HUES48 (cell line): ENCODE measurements around the gene CD2BP2.

ENCODE experiments used
- H3K27ac ChIP-seq: one replicate; pipeline ENCODE4 v1.7.0; 2013; ENCODE audit warnings: low read depth, low read length, inconsistent platforms
- H3K27me3 ChIP-seq: 2 replicates; pipeline ENCODE4 v1.6.1; 2013; ENCODE audit warnings: mild to moderate bottlenecking, low read length; ENCODE audit not compliant: control insufficient read depth, insufficient read depth
- H3K36me3 ChIP-seq: 2 replicates; pipeline ENCODE4 v1.6.1; 2013; ENCODE audit warnings: low read length; ENCODE audit not compliant: control insufficient read depth, insufficient read depth
- H3K4me1 ChIP-seq: 2 replicates; pipeline ENCODE4 v1.6.1; 2013; ENCODE audit warnings: mild to moderate bottlenecking, low read length; ENCODE audit not compliant: control insufficient read depth, insufficient read depth
- H3K4me3 ChIP-seq: 2 replicates; pipeline ENCODE4 v1.5.1; 2013; ENCODE audit warnings: mild to moderate bottlenecking, low read depth, low read length
- H3K9ac ChIP-seq: 2 replicates; pipeline ENCODE4 v1.6.1; 2013; ENCODE audit warnings: mild to moderate bottlenecking, low read depth, low read length, moderate library complexity
- H3K9me3 ChIP-seq: 2 replicates; pipeline ENCODE4 v1.6.1; 2013; ENCODE audit warnings: low read length; ENCODE audit not compliant: control insufficient read depth, insufficient read depth

Gene CD2BP2

GRCh38 chr16:30369091-30369937 is 14.2 kb upstream of the CD2BP2 start:
- Histone ChIP-seq H3K4me3 (peak overlapping the region; percentile 63), H3K4me1 (peaks cover 11% of the 10 kb centered on the region; the same call in 1 of the 2 replicates), H3K9ac (no peak overlapping the region; the same call in 1 of the 2 replicates), H3K27me3 (no peaks in the 10 kb centered on the region), H3K36me3 (peaks cover 8% of the 10 kb centered on the region; the same call in 1 of the 2 replicates), H3K9me3 (no peaks in the 10 kb centered on the region), H3K27ac (peak overlapping the region; percentile 44)

GRCh38 chr16:30368792-30369090 is 13.6 kb upstream of the CD2BP2 start:
- no peaks in the 10 kb centered on the region for H3K27me3 ChIP-seq
- H3K4me1 ChIP-seq: peaks cover 11% of the 10 kb centered on the region; the same call in 1 of the 2 replicates
- H3K27ac ChIP-seq: no peak overlapping the region
- no peaks in the 10 kb centered on the region for H3K9me3 ChIP-seq
- H3K4me3 ChIP-seq: peak overlapping the region; percentile 63
- no peak overlapping the region for H3K9ac ChIP-seq
- H3K36me3 ChIP-seq: peaks cover 8% of the 10 kb centered on the region; the same call in 1 of the 2 replicates

GRCh38 chr16:30368122-30368791 is 13.1 kb upstream of the CD2BP2 start:
- Histone ChIP-seq H3K27me3 (no peaks in the 10 kb centered on the region), H3K36me3 (peaks cover 8% of the 10 kb centered on the region; the same call in 1 of the 2 replicates), H3K9ac (no peak overlapping the region), H3K4me1 (peaks cover 11% of the 10 kb centered on the region; the same call in 1 of the 2 replicates), H3K27ac (no peak overlapping the region), H3K4me3 (peak overlapping the region; percentile 63), H3K9me3 (no peaks in the 10 kb centered on the region)

GRCh38 chr16:30367349-30368009 is 12.4 kb upstream of the CD2BP2 start:
- H3K9me3 ChIP-seq: no peaks in the 10 kb centered on the region
- H3K9ac ChIP-seq: no peak overlapping the region
- peaks cover 8% of the 10 kb centered on the region; the same call in 1 of the 2 replicates for H3K36me3 ChIP-seq
- H3K27me3 ChIP-seq: no peaks in the 10 kb centered on the region
- no peak overlapping the region for H3K4me3 ChIP-seq
- no peak overlapping the region for H3K27ac ChIP-seq
- peaks cover 11% of the 10 kb centered on the region; the same call in 1 of the 2 replicates for H3K4me1 ChIP-seq

- Histone ChIP-seq H3K27ac (no peak overlapping the region), H3K9ac (no peak overlapping the region), H3K27me3 (no peaks in the 10 kb centered on the region), H3K36me3 (peaks cover 11% of the 10 kb centered on the region), H3K4me1 (peaks cover 11% of the 10 kb centered on the region; the same call in 1 of the 2 replicates), H3K9me3 (no peaks in the 10 kb centered on the region), H3K4me3 (no peak overlapping the region)
Observed at GRCh38 chr16:30366511-30366910, 11.4 kb upstream of the CD2BP2 start.

GRCh38 chr16:30365200-30365599 is 10.1 kb upstream of the CD2BP2 start:
- Histone ChIP-seq H3K9me3 (no peaks in the 10 kb centered on the region), H3K9ac (no peak overlapping the region)

GRCh38 chr16:30361180-30361579 is 6.1 kb upstream of the CD2BP2 start:
- peaks cover 29% of the 10 kb centered on the region for H3K36me3 ChIP-seq
- H3K4me3 ChIP-seq: no peak overlapping the region

More at GRCh38 chr16:30365200-30365599, 10.1 kb upstream of the CD2BP2 start:
- no peak overlapping the region for H3K4me3 ChIP-seq
- peaks cover 11% of the 10 kb centered on the region; the same call in 1 of the 2 replicates for H3K4me1 ChIP-seq
- peaks cover 11% of the 10 kb centered on the region for H3K36me3 ChIP-seq
- no peaks in the 10 kb centered on the region for H3K27me3 ChIP-seq
- H3K27ac ChIP-seq: no peak overlapping the region

GRCh38 chr16:30359871-30360170 is 4.7 kb upstream of the CD2BP2 start:
- peaks cover 7% of the 10 kb centered on the region; the same call in 1 of the 2 replicates for H3K4me1 ChIP-seq
- H3K27me3 ChIP-seq: no peaks in the 10 kb centered on the region
- no peak overlapping the region for H3K9ac ChIP-seq
- no peak overlapping the region for H3K4me3 ChIP-seq
- no peaks in the 10 kb centered on the region for H3K9me3 ChIP-seq
- peaks cover 24% of the 10 kb centered on the region for H3K36me3 ChIP-seq
- H3K27ac ChIP-seq: no peak overlapping the region

More at GRCh38 chr16:30361180-30361579, 6.1 kb upstream of the CD2BP2 start:
- no peak overlapping the region for H3K27ac ChIP-seq
- H3K27me3 ChIP-seq: no peaks in the 10 kb centered on the region
- no peak overlapping the region for H3K9ac ChIP-seq
- H3K9me3 ChIP-seq: no peaks in the 10 kb centered on the region
- peaks cover 6% of the 10 kb centered on the region; the same call in 1 of the 2 replicates for H3K4me1 ChIP-seq

- Histone ChIP-seq H3K36me3 (peaks cover 24% of the 10 kb centered on the region), H3K9me3 (no peaks in the 10 kb centered on the region), H3K9ac (no peak overlapping the region), H3K4me1 (peaks cover 7% of the 10 kb centered on the region; the same call in 1 of the 2 replicates), H3K27me3 (no peaks in the 10 kb centered on the region), H3K4me3 (no peak overlapping the region), H3K27ac (no peak overlapping the region)
Observed at GRCh38 chr16:30358990-30359870, 4.1 kb upstream of the CD2BP2 start.

GRCh38 chr16:30358577-30358936 is 3.4 kb upstream of the CD2BP2 start:
- H3K4me1 ChIP-seq: peaks cover 7% of the 10 kb centered on the region; the same call in 1 of the 2 replicates
- no peaks in the 10 kb centered on the region for H3K9me3 ChIP-seq
- peaks cover 28% of the 10 kb centered on the region for H3K36me3 ChIP-seq
- H3K9ac ChIP-seq: no peak overlapping the region
- no peak overlapping the region for H3K4me3 ChIP-seq
- H3K27me3 ChIP-seq: no peaks in the 10 kb centered on the region
- no peak overlapping the region for H3K27ac ChIP-seq
